Uterus (tissue), 2 donors: ENCODE measurements around the gene ABCG4.

ENCODE experiments used
- CTCF ChIP-seq, 4 experiments: fragments of 200-600 bp in 2 of 4; fragments of 450-650 bp in 2 of 4; sonication (generic) in 2 of 4; IDR thresholded peaks; one replicate each; pipeline ENCODE4 v1.5.1; 2016 to 2019; ENCODE audit warnings: antibody characterized with exemption in 4 of 4, mild to moderate bottlenecking in 2 of 4, moderate library complexity in 1 of 4
- POLR2A ChIP-seq, 2 donors: fragments of 450-650 bp; IDR thresholded peaks; one replicate each; pipeline ENCODE4 v1.6.1; 2016; ENCODE audit warnings: antibody characterized with exemption in 2 of 2, mild to moderate bottlenecking in 1 of 2, moderate library complexity in 1 of 2

- no peak for TF ChIP-seq CTCF (IDR thresholded peaks at IDR 0.05)
- no peak for TF ChIP-seq POLR2A (IDR thresholded peaks at IDR 0.05)
Observed at GRCh38 chr11:119100246-119100970, 48.4 kb upstream of the ABCG4 start.
